Smooth muscle cell (in vitro differentiated cells): ENCODE data around the gene LPCAT1. TPM values are rescaled to one million over a fixed set of nuclear protein-coding genes. Genes with fewer than 3 reads are reported as not detected.

Source experiments
- DNase-seq: peaks from one replicate; lab custom pipeline; 2025; ENCODE audit not compliant: unreplicated experiment; lab: John Stamatoyannopoulos, UW
- H2AFZ ChIP-seq: fragments of 200-600 bp; sonication (generic); 2 replicates; pipeline ENCODE4 v1.6.0; 2016; ENCODE audit warnings: antibody characterized with exemption, low read depth, mild to moderate bottlenecking
- H3F3A ChIP-seq: fragments of 200-600 bp; sonication (generic); 2 replicates; pipeline ENCODE4 v1.6.0; 2017; ENCODE audit warnings: antibody characterized with exemption, low read depth
- H3K27ac ChIP-seq: fragments of 200-600 bp; sonication (generic); 2 replicates; pipeline ENCODE4 v1.5.1; 2016; ENCODE audit warnings: low read depth, mild to moderate bottlenecking
- H3K27me3 ChIP-seq: fragments of 200-600 bp; sonication (generic); 2 replicates; pipeline ENCODE4 v1.6.1; 2016; ENCODE audit warnings: low read depth, mild to moderate bottlenecking
- H3K36me3 ChIP-seq: fragments of 200-600 bp; sonication (generic); 2 replicates; pipeline ENCODE4 v1.5.1; 2016; ENCODE audit warnings: low read depth
- H3K4me1 ChIP-seq: fragments of 200-600 bp; sonication (generic); 2 replicates; pipeline ENCODE4 v1.5.1; 2016; ENCODE audit warnings: low read depth
- H3K4me2 ChIP-seq: fragments of 200-600 bp; sonication (generic); 2 replicates; pipeline ENCODE4 v1.6.0; 2016; ENCODE audit warnings: mild to moderate bottlenecking
- H3K4me3 ChIP-seq: fragments of 200-600 bp; sonication (generic); 2 replicates; pipeline ENCODE4 v1.5.1; 2016; ENCODE audit warnings: mild to moderate bottlenecking
- H3K79me2 ChIP-seq: fragments of 200-600 bp; sonication (generic); 2 replicates; pipeline ENCODE4 v1.6.0; 2016; ENCODE audit warnings: low read depth, mild to moderate bottlenecking
- H3K9ac ChIP-seq: fragments of 200-600 bp; sonication (generic); 2 replicates; pipeline ENCODE4 v1.6.0; 2016; ENCODE audit warnings: low read depth
- H3K9me3 ChIP-seq: fragments of 200-600 bp; sonication (generic); replicated peaks from 2 replicates; pipeline ENCODE4 v1.5.1; 2016; ENCODE audit warnings: low read depth
- H4K20me1 ChIP-seq: fragments of 200-600 bp; sonication (generic); 2 replicates; pipeline ENCODE4 v1.6.0; 2016; ENCODE audit warnings: low read depth
- WGBS: methylation state at CpG from one replicate; pipeline ENCODE4 v1.1.7; 2016; ENCODE audit warnings: low lambda C conversion rate; 5-methylcytosine and 5-hydroxymethylcytosine counted together
- polyA plus RNA-seq: library from polyadenylated mRNA; unstranded; fragments of >200 nt; fragmentation: Nextera tagmentation; extraction: Ambion mirVana; gene quantifications from 2 replicates; pipeline ENCODE4 v1.2.1, GENCODE V29; 2016
- total RNA-seq: library from RNA; depleted of rRNA; stranded (reverse); fragments of >200 nt; gene quantifications from 2 replicates; pipeline ENCODE4 v1.2.3, GENCODE V29; 2014
- TF ChIP-seq, protein P1 (sequence below): fragments of 200-600 bp; sonication (generic); IDR thresholded peaks from 2 replicates; pipeline ENCODE4 v1.5.1; 2017; ENCODE audit warnings: borderline replicate concordance, mild to moderate bottlenecking, antibody characterized with exemption; ENCODE audit not compliant: insufficient read depth, poor library complexity, severe bottlenecking

The LPCAT1 gene
- total and polyA plus RNA-seq, 2 experiments from 2014 or later, result 42.7 to 50.1 TPM

GRCh38 chr5:1547236-1547635 is 23.5 kb upstream of the LPCAT1 start:
- no peaks in the 10 kb centered on the region for H3K4me1 ChIP-seq
- TF ChIP-seq, protein P1, sequence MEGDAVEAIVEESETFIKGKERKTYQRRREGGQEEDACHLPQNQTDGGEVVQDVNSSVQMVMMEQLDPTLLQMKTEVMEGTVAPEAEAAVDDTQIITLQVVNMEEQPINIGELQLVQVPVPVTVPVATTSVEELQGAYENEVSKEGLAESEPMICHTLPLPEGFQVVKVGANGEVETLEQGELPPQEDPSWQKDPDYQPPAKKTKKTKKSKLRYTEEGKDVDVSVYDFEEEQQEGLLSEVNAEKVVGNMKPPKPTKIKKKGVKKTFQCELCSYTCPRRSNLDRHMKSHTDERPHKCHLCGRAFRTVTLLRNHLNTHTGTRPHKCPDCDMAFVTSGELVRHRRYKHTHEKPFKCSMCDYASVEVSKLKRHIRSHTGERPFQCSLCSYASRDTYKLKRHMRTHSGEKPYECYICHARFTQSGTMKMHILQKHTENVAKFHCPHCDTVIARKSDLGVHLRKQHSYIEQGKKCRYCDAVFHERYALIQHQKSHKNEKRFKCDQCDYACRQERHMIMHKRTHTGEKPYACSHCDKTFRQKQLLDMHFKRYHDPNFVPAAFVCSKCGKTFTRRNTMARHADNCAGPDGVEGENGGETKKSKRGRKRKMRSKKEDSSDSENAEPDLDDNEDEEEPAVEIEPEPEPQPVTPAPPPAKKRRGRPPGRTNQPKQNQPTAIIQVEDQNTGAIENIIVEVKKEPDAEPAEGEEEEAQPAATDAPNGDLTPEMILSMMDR, result no peak
- no peak overlapping the region for H3K9ac ChIP-seq
- no peaks in the 10 kb centered on the region for H4K20me1 ChIP-seq
- H3K36me3 ChIP-seq, result no peaks in the 10 kb centered on the region
- no peaks in the 10 kb centered on the region for H3K9me3 ChIP-seq
- 93% methylated on average over 11 of the region's 11 CpGs for WGBS
- no peak for DNase-seq
- no peak overlapping the region for H3K4me2 ChIP-seq
- H3K27ac ChIP-seq, result no peak overlapping the region
- H3K79me2 ChIP-seq, result no peaks in the 10 kb centered on the region
- no peak overlapping the region for H2AFZ ChIP-seq
- H3K27me3 ChIP-seq, result peaks cover 8% of the 10 kb centered on the region
- no peaks in the 10 kb centered on the region for H3F3A ChIP-seq
- H3K4me3 ChIP-seq, result no peak overlapping the region

DNA sequence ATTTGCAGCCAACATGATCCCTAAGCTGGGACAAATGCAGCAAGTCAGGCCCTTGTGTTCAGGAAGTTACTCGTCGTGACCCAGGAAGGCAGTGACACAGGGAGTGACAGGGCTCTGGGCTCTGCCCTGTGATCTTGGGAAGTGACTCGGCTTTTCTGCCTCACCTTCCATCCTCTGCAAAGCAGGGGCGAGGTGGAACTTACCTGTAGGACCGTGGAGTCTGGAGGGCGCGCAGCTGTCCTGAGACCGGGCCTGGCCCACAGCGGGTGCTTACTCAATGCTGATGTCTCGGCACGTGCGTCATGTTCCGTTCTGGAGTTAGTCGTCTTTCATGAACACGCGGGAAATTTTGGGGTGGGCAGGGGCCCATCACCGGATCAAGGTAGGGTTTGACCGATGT is 22.8 kb upstream of the LPCAT1 start:
- Histone ChIP-seq H3K4me2 (no peak overlapping the region), H3K4me3 (no peak overlapping the region), H3K79me2 (no peaks in the 10 kb centered on the region), H3K27ac (no peak overlapping the region), H2AFZ (no peak overlapping the region), H4K20me1 (no peaks in the 10 kb centered on the region), H3K36me3 (no peaks in the 10 kb centered on the region), H3K9ac (no peak overlapping the region), H3K4me1 (no peaks in the 10 kb centered on the region), H3F3A (peaks cover 4% of the 10 kb centered on the region), H3K27me3 (peaks cover 7% of the 10 kb centered on the region), H3K9me3 (no peaks in the 10 kb centered on the region)
- TF ChIP-seq, protein P1, result no peak
- 90% methylated on average over 18 of the region's 18 CpGs for WGBS
- DNase-seq, result no peak

DNA sequence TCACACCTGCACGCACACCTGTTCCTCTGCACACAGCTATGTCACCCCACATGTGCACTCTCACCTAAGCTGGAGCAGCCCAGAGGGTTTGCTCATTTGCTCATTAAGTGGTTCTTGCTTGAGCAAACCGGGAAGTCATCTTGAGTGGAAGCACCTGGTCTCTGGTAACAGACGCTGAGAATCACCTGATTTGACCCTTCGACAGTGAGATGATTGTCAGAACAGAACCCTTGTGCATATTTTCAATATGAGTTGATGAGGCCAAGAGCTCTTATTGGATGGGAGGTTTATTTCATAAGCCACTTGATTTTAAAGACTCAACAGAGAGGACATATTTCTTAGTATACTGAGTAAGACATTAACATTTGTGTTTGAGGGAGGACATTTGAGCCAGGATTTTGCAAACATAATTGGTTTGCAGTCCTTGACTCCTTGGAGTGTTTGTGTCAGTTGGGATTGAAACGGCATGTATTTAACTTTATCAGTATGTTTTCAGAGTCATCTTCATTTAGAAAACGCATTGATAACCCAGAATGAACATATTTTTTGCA is 22.1 kb upstream of the LPCAT1 start:
- Histone ChIP-seq H3K4me2 (no peak overlapping the region), H4K20me1 (no peaks in the 10 kb centered on the region), H3K36me3 (no peaks in the 10 kb centered on the region), H3K9me3 (no peaks in the 10 kb centered on the region), H3K4me1 (no peaks in the 10 kb centered on the region), H2AFZ (no peak overlapping the region), H3K27me3 (peaks cover 4% of the 10 kb centered on the region), H3F3A (peaks cover 5% of the 10 kb centered on the region), H3K27ac (no peak overlapping the region), H3K9ac (no peak overlapping the region), H3K79me2 (no peaks in the 10 kb centered on the region), H3K4me3 (no peak overlapping the region)
- DNase-seq, result no peak
- TF ChIP-seq, protein P1, result no peak
- 77% methylated on average over 6 of the region's 6 CpGs for WGBS

- TF ChIP-seq, protein P1, result no peak
- no peak overlapping the region for H3K4me2 ChIP-seq
- no peaks in the 10 kb centered on the region for H4K20me1 ChIP-seq
- no peaks in the 10 kb centered on the region for H3K9me3 ChIP-seq
- H3K36me3 ChIP-seq, result no peaks in the 10 kb centered on the region
- no peaks in the 10 kb centered on the region for H3K4me1 ChIP-seq
- DNase-seq, result no peak
- no peak overlapping the region for H2AFZ ChIP-seq
- H3K79me2 ChIP-seq, result no peaks in the 10 kb centered on the region
- WGBS, result 85% methylated on average over 4 of the region's 4 CpGs
- peaks cover 4% of the 10 kb centered on the region for H3K27me3 ChIP-seq
- H3F3A ChIP-seq, result peaks cover 5% of the 10 kb centered on the region
- H3K4me3 ChIP-seq, result no peak overlapping the region
- no peak overlapping the region for H3K9ac ChIP-seq
- H3K27ac ChIP-seq, result no peak overlapping the region
Measured at GRCh38 chr5:1545126-1545804, 21.5 kb upstream of the LPCAT1 start.
